ENCODE data around the gene LHFPL2. TPM values are rescaled to one million over a fixed set of nuclear protein-coding genes. Genes with fewer than 3 reads are reported as not detected.

Gene LHFPL2
- total and polyA plus RNA-seq, 2 donors from 2014 or later: 1.8 to 12.6 TPM

DNA sequence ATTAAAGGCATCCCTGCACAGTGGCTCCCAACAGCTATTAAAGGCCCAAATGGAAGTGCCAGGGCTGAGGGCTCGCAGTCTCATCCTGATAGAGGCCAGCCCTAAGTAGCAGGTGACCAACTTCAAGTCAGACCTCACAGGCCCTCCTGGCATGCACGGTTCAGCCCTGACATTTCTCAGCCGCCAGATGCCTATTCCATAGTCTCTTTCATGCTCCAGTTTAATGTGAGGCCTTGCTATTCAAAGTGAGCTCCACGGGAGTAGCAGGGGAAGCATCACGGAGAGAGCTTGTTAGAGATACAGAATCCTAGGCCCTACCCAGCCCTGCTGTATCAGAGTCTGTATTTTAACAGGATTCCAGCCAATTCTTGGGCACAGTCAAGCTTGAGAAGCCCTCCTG lies 11.1 kb downstream of the LHFPL2 start:
- no peak overlapping the region for H3K9ac ChIP-seq (ENCODE audit: low read length in 3 of 3)
- H3K36me3 ChIP-seq (ENCODE audit: control insufficient read depth in 2 of 3, insufficient read depth in 3 of 3, low read length in 3 of 3): no peaks in the 10 kb centered on the region
- no peak for FAIRE-seq
- H3K27me3 ChIP-seq (ENCODE audit: control insufficient read depth, insufficient read depth, low read length): no peaks in the 10 kb centered on the region
- no peak overlapping the region for H3K4me3 ChIP-seq (ENCODE audit: low read length in 3 of 3)
- no peak for DNase-seq
- intact Hi-C loops (cut with DNase I): no loop called here
- H3K4me1 ChIP-seq (ENCODE audit: control insufficient read depth in 2 of 3, insufficient read depth in 2 of 3, low read depth in 1 of 3, low read length in 3 of 3): peaks cover 5 to 26% (median 12%) of the 10 kb centered on the region in 3 donors
- no peak overlapping the region for H3K27ac ChIP-seq (ENCODE audit: low read depth in 2 of 2, low read length in 2 of 2)
- no peak for TF ChIP-seq CTCF (IDR thresholded peaks at IDR 0.05; ENCODE audit: borderline replicate concordance, extremely low read depth, insufficient read depth)
- no peaks in the 10 kb centered on the region for H3K9me3 ChIP-seq (ENCODE audit: control insufficient read depth in 2 of 3, insufficient read depth in 1 of 3, low read length in 3 of 3)

DNA sequence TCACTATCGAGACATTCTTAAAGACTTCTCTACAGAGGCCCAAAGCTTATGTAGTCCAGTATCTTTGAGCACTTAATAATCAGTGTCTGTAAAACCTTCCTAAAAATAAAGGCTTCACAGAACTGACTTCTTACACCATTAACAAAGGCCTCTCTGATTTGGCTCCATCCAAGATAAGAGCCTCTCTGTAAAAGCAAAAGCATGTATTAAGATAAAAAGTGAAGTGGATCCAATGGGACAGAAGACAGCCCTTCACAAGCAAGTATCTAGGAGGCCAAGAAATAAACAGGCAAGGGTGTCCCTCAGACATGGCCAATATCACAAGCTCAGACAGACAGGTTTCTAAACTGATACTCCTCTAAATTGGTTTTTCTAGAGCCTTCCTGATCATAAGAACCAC lies 11.9 kb downstream of the LHFPL2 start:
- Histone ChIP-seq H3K9me3 (ENCODE audit: control insufficient read depth in 2 of 3, insufficient read depth in 1 of 3, low read length in 3 of 3) (no peaks in the 10 kb centered on the region), H3K27ac (ENCODE audit: low read depth in 2 of 2, low read length in 2 of 2) (no peak overlapping the region), H3K4me1 (ENCODE audit: control insufficient read depth in 2 of 3, insufficient read depth in 2 of 3, low read depth in 1 of 3, low read length in 3 of 3) (peaks cover 5 to 26% (median 12%) of the 10 kb centered on the region in 3 donors), H3K4me3 (ENCODE audit: low read length in 3 of 3) (no peak overlapping the region), H3K9ac (ENCODE audit: low read length in 3 of 3) (no peak overlapping the region), H3K36me3 (ENCODE audit: control insufficient read depth in 2 of 3, insufficient read depth in 3 of 3, low read length in 3 of 3) (peaks cover 0 to 2% (median 0%) of the 10 kb centered on the region in 3 donors), H3K27me3 (ENCODE audit: control insufficient read depth, insufficient read depth, low read length) (no peaks in the 10 kb centered on the region)
- intact Hi-C loops (cut with DNase I): no loop called here
- DNase-seq (no peak), FAIRE-seq (no peak)
- TF ChIP-seq CTCF (IDR thresholded peaks at IDR 0.05; ENCODE audit: borderline replicate concordance, extremely low read depth, insufficient read depth): no peak

DNA sequence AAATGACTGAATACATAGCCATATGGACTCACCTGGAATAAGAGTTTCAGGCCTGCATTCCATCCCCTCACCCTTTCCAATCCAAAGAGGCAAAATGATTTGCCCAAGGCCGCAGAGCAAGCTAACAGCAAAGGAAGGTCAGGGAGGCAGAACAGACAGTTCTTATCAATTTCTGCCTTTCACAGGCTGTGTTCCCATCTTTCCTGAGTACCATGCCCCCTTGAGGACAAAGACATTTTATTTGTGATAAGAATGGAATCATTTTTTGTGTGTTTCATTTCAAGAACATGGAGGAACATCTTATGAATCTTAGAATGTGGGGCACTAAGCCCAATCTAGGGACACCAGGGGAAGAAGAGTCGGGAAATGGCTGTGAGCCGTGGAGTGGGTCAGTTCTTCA lies 13.9 kb downstream of the LHFPL2 start:
- no peak for TF ChIP-seq CTCF (IDR thresholded peaks at IDR 0.05; ENCODE audit: borderline replicate concordance, extremely low read depth, insufficient read depth)
- intact Hi-C loops (cut with DNase I): no loop called here
- Histone ChIP-seq H3K9ac (ENCODE audit: low read length in 3 of 3) (no peak overlapping the region), H3K4me1 (ENCODE audit: control insufficient read depth in 2 of 3, insufficient read depth in 2 of 3, low read depth in 1 of 3, low read length in 3 of 3) (peaks cover 5 to 18% (median 12%) of the 10 kb centered on the region in 3 donors), H3K9me3 (ENCODE audit: control insufficient read depth in 2 of 3, insufficient read depth in 1 of 3, low read length in 3 of 3) (no peaks in the 10 kb centered on the region), H3K4me3 (ENCODE audit: low read length in 3 of 3) (no peak overlapping the region), H3K36me3 (ENCODE audit: control insufficient read depth in 2 of 3, insufficient read depth in 3 of 3, low read length in 3 of 3) (peaks cover 0 to 7% (median 0%) of the 10 kb centered on the region in 3 donors), H3K27me3 (ENCODE audit: control insufficient read depth, insufficient read depth, low read length) (no peaks in the 10 kb centered on the region), H3K27ac (ENCODE audit: low read depth in 2 of 2, low read length in 2 of 2) (no peak overlapping the region)
- no peak for FAIRE-seq
- no peak for DNase-seq

- no peak overlapping the region for H3K4me3 ChIP-seq (ENCODE audit: low read length in 3 of 3)
- peaks cover 5 to 16% (median 9%) of the 10 kb centered on the region in 3 donors for H3K4me1 ChIP-seq (ENCODE audit: control insufficient read depth in 2 of 3, insufficient read depth in 2 of 3, low read depth in 1 of 3, low read length in 3 of 3)
- intact Hi-C loops (cut with DNase I): no loop called here
- DNase-seq (peak in 1 of 5 donors; percentile 53), FAIRE-seq (no peak)
- H3K27me3 ChIP-seq (ENCODE audit: control insufficient read depth, insufficient read depth, low read length): no peaks in the 10 kb centered on the region
- H3K36me3 ChIP-seq (ENCODE audit: control insufficient read depth in 2 of 3, insufficient read depth in 3 of 3, low read length in 3 of 3): peaks cover 0 to 7% (median 0%) of the 10 kb centered on the region in 3 donors
- no peaks in the 10 kb centered on the region for H3K9me3 ChIP-seq (ENCODE audit: control insufficient read depth in 2 of 3, insufficient read depth in 1 of 3, low read length in 3 of 3)
- no peak overlapping the region for H3K9ac ChIP-seq (ENCODE audit: low read length in 3 of 3)
- TF ChIP-seq CTCF (IDR thresholded peaks at IDR 0.05; ENCODE audit: borderline replicate concordance, extremely low read depth, insufficient read depth): no peak
- H3K27ac ChIP-seq (ENCODE audit: low read depth in 2 of 2, low read length in 2 of 2): no peak overlapping the region
Observed at GRCh38 chr5:78634229-78634628, 14.3 kb downstream of the LHFPL2 start.

All from kidney (tissue), 14 donors.